BJ (cell line): Measurements from ENCODE around the gene NCOA1. TPM values are rescaled to one million over a fixed set of nuclear protein-coding genes. Genes with fewer than 3 reads are reported as not detected.

Source experiments
- CTCF ChIA-PET: fragments of 350-600 bp; formaldehyde crosslinking; extraction: SDS; loops from one replicate; lab custom pipeline; 2021; ENCODE audit warnings: antibody characterized with exemption, inconsistent platforms; lab: Yijun Ruan, JAX
- POLR2A ChIA-PET: fragments of 300-600 bp; sonication (Branson Sonifier 250); formaldehyde crosslinking; extraction: SDS; loops from one replicate; lab custom pipeline; 2021; ENCODE audit warnings: antibody characterized with exemption; lab: Charles Lee
- DNase-seq: peaks from one replicate; pipeline ENCODE4 v3.0.0-alpha.2; 2011; ENCODE audit warnings: low read depth
- H3K27me3 ChIP-seq: 2 replicates; pipeline ENCODE4 v1.6.0; 2011; ENCODE audit warnings: low read length; ENCODE audit not compliant: control insufficient read depth, insufficient read depth
- H3K36me3 ChIP-seq: 2 replicates; pipeline ENCODE4 v1.5.1; 2011; ENCODE audit warnings: low read length; ENCODE audit not compliant: control insufficient read depth, insufficient read depth
- H3K4me3 ChIP-seq: 2 replicates; pipeline ENCODE4 v1.5.1; 2011; ENCODE audit warnings: low read depth, mild to moderate bottlenecking, control low read depth, low read length
- polyA plus RNA-seq: library from polyadenylated mRNA; depleted of rRNA; stranded (reverse); fragments of >200 nt; gene quantifications from 2 replicates; pipeline ENCODE4 v1.2.3, GENCODE V29; 2011
- TF ChIP-seq, protein P1 (sequence below): IDR thresholded peaks from 2 replicates; pipeline ENCODE4 v1.5.1; 2011; ENCODE audit warnings: low read depth, mild to moderate bottlenecking, control low read depth, inconsistent platforms, low read length, moderate library complexity; ENCODE audit not compliant: insufficient read depth

Gene NCOA1
- polyA plus RNA-seq, 1 experiment = 16.0 TPM

DNA sequence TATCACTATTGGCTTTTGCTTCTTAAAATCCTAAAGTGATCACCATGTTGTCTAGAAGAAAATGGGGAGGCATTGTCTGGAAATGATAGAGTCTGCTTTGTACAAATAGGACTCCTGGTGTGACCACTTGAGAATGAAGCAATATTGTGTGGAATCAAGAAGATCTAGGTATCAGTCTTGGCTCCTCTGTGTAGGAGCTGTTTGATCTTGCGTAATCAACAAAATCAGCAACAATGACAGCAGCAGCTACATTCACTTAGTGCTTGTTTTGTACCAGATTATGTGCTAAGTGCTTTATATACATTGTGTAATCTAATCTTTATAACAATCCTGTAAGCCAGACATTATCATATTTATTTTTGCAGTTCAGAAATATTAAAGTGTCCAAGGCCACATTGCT is 17.8 kb downstream of the NCOA1 start:
- DNase-seq = no peak
- TF ChIP-seq, protein P1, sequence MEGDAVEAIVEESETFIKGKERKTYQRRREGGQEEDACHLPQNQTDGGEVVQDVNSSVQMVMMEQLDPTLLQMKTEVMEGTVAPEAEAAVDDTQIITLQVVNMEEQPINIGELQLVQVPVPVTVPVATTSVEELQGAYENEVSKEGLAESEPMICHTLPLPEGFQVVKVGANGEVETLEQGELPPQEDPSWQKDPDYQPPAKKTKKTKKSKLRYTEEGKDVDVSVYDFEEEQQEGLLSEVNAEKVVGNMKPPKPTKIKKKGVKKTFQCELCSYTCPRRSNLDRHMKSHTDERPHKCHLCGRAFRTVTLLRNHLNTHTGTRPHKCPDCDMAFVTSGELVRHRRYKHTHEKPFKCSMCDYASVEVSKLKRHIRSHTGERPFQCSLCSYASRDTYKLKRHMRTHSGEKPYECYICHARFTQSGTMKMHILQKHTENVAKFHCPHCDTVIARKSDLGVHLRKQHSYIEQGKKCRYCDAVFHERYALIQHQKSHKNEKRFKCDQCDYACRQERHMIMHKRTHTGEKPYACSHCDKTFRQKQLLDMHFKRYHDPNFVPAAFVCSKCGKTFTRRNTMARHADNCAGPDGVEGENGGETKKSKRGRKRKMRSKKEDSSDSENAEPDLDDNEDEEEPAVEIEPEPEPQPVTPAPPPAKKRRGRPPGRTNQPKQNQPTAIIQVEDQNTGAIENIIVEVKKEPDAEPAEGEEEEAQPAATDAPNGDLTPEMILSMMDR = no peak
- Histone ChIP-seq H3K27me3 (no peaks in the 10 kb centered on the region), H3K36me3 (no peaks in the 10 kb centered on the region), H3K4me3 (no peak overlapping the region)
- CTCF ChIA-PET = no interaction called here
- POLR2A ChIA-PET = no interaction called here

DNA sequence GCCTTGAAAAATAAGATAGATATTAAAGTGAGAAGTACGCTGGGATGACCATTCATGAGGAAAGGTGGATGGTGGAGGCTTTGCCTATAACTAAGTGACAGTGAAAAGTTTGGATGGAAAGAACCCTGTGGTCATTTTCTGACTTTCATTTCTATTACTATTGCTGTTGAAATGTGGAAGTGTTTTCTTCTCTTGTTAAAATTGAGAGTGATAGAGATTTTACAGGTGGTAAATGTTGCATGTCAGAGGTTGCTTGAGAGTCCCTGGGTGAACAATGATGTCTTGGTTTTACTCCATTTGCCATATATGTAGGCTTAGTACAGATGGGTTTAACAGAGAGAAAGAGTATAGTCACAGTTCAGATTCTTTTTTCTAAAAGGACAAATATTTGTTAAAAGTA is 18.4 kb downstream of the NCOA1 start:
- no peak for DNase-seq
- H3K4me3 ChIP-seq = no peak overlapping the region

GRCh38 chr2:24509840-24510239 is 18.8 kb downstream of the NCOA1 start:
- DNase-seq = no peak
- no peaks in the 10 kb centered on the region for H3K27me3 ChIP-seq
- no peak overlapping the region for H3K4me3 ChIP-seq
- CTCF ChIA-PET = no interaction called here
- TF ChIP-seq, protein P1 = no peak
- no peaks in the 10 kb centered on the region for H3K36me3 ChIP-seq
- POLR2A ChIA-PET = no interaction called here

More for the DNA sequence above, 18.4 kb downstream of the NCOA1 start:
- H3K27me3 ChIP-seq = no peaks in the 10 kb centered on the region
- no peaks in the 10 kb centered on the region for H3K36me3 ChIP-seq
- CTCF ChIA-PET = no interaction called here
- POLR2A ChIA-PET = no interaction called here
- TF ChIP-seq, protein P1 = no peak

GRCh38 chr2:24510771-24511170 is 19.7 kb downstream of the NCOA1 start:
- H3K4me3 ChIP-seq = no peak overlapping the region
- ChIA-PET CTCF (no interaction called here), POLR2A (no interaction called here)
- H3K36me3 ChIP-seq = no peaks in the 10 kb centered on the region
- TF ChIP-seq, protein P1 = no peak
- no peak for DNase-seq
- no peaks in the 10 kb centered on the region for H3K27me3 ChIP-seq

DNA sequence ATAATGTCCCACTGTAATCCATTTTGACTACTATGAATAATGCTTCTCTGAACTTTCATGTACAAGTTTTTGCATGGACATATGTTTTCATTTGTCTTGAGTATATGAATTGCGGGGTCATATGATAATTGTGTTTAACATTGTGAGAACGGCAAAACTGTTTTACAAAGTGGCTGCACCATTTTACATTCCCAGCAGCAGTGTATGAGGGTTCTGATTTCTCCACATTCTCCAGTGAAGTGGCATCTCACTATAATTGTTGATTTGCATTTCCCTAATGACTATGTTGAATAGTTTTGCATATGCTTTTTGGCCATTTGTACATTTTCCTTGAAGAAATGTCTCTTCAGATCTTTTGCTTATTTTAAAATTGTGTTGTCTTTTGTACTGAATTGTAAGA is 20.1 kb downstream of the NCOA1 start:
- no peaks in the 10 kb centered on the region for H3K27me3 ChIP-seq
- TF ChIP-seq, protein P1 = no peak
- no peak for DNase-seq
- CTCF ChIA-PET = no interaction called here
- POLR2A ChIA-PET = no interaction called here
- H3K36me3 ChIP-seq = no peaks in the 10 kb centered on the region
- H3K4me3 ChIP-seq = no peak overlapping the region
